Loucy (cell line): ENCODE results near the gene TMEM245.

Source experiments
- H2AFZ ChIP-seq: fragments of 200-600 bp; sonication (generic); 2 replicates; pipeline ENCODE4 v1.6.0; 2016; ENCODE audit warnings: antibody characterized with exemption, mild to moderate bottlenecking, low read length, moderate library complexity
- H3F3A ChIP-seq: fragments of 200-600 bp; 2 replicates; pipeline ENCODE4 v1.6.0; 2016; ENCODE audit warnings: antibody characterized with exemption, low read depth, mild to moderate bottlenecking
- H3K27me3 ChIP-seq: fragments of 200-600 bp; sonication (generic); 2 replicates; pipeline ENCODE4 v1.6.1; 2014; ENCODE audit warnings: low read length, mild to moderate bottlenecking; ENCODE audit not compliant: insufficient read depth, poor library complexity, severe bottlenecking
- H3K36me3 ChIP-seq: fragments of 200-600 bp; sonication (generic); 2 replicates; pipeline ENCODE4 v1.6.1; 2016; ENCODE audit warnings: low read length; ENCODE audit not compliant: insufficient read depth
- H3K4me1 ChIP-seq: fragments of 200-600 bp; sonication (generic); 2 replicates; pipeline ENCODE4 v1.5.1; 2014; ENCODE audit warnings: low read length, mild to moderate bottlenecking; ENCODE audit not compliant: insufficient read depth, poor library complexity, severe bottlenecking
- H3K4me2 ChIP-seq: fragments of 200-600 bp; sonication (generic); 2 replicates; pipeline ENCODE4 v1.6.0; 2014; ENCODE audit warnings: antibody characterized with exemption, low read length, low read depth, mild to moderate bottlenecking; ENCODE audit not compliant: poor library complexity, severe bottlenecking
- H3K4me3 ChIP-seq: fragments of 200-600 bp; sonication (generic); 2 replicates; pipeline ENCODE4 v1.5.1; 2014; ENCODE audit warnings: low read length, mild to moderate bottlenecking, mixed read lengths; ENCODE audit not compliant: poor library complexity, severe bottlenecking
- H3K79me2 ChIP-seq: fragments of 200-600 bp; sonication (generic); 2 replicates; pipeline ENCODE4 v1.6.1; 2014; ENCODE audit warnings: low read length; ENCODE audit not compliant: insufficient read depth
- H3K9ac ChIP-seq: fragments of 200-600 bp; sonication (generic); 2 replicates; pipeline ENCODE4 v1.6.0; 2014; ENCODE audit warnings: mild to moderate bottlenecking, low read depth, low read length, moderate library complexity; ENCODE audit not compliant: poor library complexity, severe bottlenecking
- H3K9me2 ChIP-seq: fragments of 200-600 bp; sonication (generic); replicated peaks from 2 replicates; pipeline ENCODE4 v1.6.1; 2016; ENCODE audit warnings: low read depth, low read length, mixed read lengths
- H3K9me3 ChIP-seq: fragments of 200-600 bp; sonication (generic); 2 replicates; pipeline ENCODE4 v1.6.1; 2014; ENCODE audit warnings: mild to moderate bottlenecking, antibody characterized with exemption, low read length, low read depth; ENCODE audit not compliant: insufficient read depth
- H4K20me1 ChIP-seq: fragments of 200-600 bp; sonication (generic); 2 replicates; pipeline ENCODE4 v1.6.0; 2014; ENCODE audit warnings: antibody characterized with exemption, low read length, mild to moderate bottlenecking; ENCODE audit not compliant: insufficient read depth, poor library complexity, severe bottlenecking
- CTCF ChIP-seq: fragments of 200-600 bp; sonication (generic); conservative IDR thresholded peaks from 2 replicates; pipeline ENCODE4 v1.5.1; 2014; ENCODE audit warnings: mild to moderate bottlenecking, antibody characterized with exemption, low read length
- EZH2phosphoT487 ChIP-seq: fragments of 200-600 bp; IDR thresholded peaks from 2 replicates; pipeline ENCODE4 v1.6.1; 2018; ENCODE audit warnings: antibody characterized with exemption, mild to moderate bottlenecking, moderate library complexity, borderline replicate concordance

The TMEM245 gene

GRCh38 chr9:109074236-109074889 is 45.4 kb downstream of the TMEM245 start:
- Histone ChIP-seq H3F3A (no peaks in the 10 kb centered on the region), H3K9me2 (no peaks in the 10 kb centered on the region), H4K20me1 (no peaks in the 10 kb centered on the region), H2AFZ (no peak overlapping the region), H3K79me2 (no peaks in the 10 kb centered on the region), H3K9ac (no peak overlapping the region), H3K9me3 (no peaks in the 10 kb centered on the region), H3K36me3 (peaks cover 72% of the 10 kb centered on the region; the same call in 1 of the 2 replicates), H3K4me1 (no peaks in the 10 kb centered on the region), H3K4me2 (no peak overlapping the region), H3K27me3 (no peaks in the 10 kb centered on the region), H3K4me3 (no peak overlapping the region)
- TF ChIP-seq CTCF, result no peak
- TF ChIP-seq EZH2phosphoT487, result no peak

GRCh38 chr9:109072821-109073435 is 46.8 kb downstream of the TMEM245 start:
- H2AFZ ChIP-seq, result no peak overlapping the region
- H3K79me2 ChIP-seq, result no peaks in the 10 kb centered on the region
- no peak overlapping the region for H3K4me2 ChIP-seq
- TF ChIP-seq CTCF (no peak), EZH2phosphoT487 (no peak)
- no peaks in the 10 kb centered on the region for H3K4me1 ChIP-seq
- H3K27me3 ChIP-seq, result no peaks in the 10 kb centered on the region
- peaks cover 70% of the 10 kb centered on the region; the same call in 1 of the 2 replicates for H3K36me3 ChIP-seq
- H4K20me1 ChIP-seq, result no peaks in the 10 kb centered on the region
- no peaks in the 10 kb centered on the region for H3F3A ChIP-seq
- H3K9me2 ChIP-seq, result no peaks in the 10 kb centered on the region
- H3K9me3 ChIP-seq, result no peaks in the 10 kb centered on the region
- no peak overlapping the region for H3K4me3 ChIP-seq
- no peak overlapping the region for H3K9ac ChIP-seq

GRCh38 chr9:109072133-109072692 is 47.5 kb downstream of the TMEM245 start:
- H3K9ac ChIP-seq, result no peak overlapping the region
- no peaks in the 10 kb centered on the region for H3K4me1 ChIP-seq
- no peaks in the 10 kb centered on the region for H3K79me2 ChIP-seq
- no peak overlapping the region for H3K4me2 ChIP-seq
- H4K20me1 ChIP-seq, result no peaks in the 10 kb centered on the region
- H3F3A ChIP-seq, result no peaks in the 10 kb centered on the region
- no peaks in the 10 kb centered on the region for H3K27me3 ChIP-seq
- no peaks in the 10 kb centered on the region for H3K9me3 ChIP-seq
- H3K9me2 ChIP-seq, result no peaks in the 10 kb centered on the region
- H2AFZ ChIP-seq, result no peak overlapping the region
- H3K36me3 ChIP-seq, result peaks cover 70% of the 10 kb centered on the region; the same call in 1 of the 2 replicates
- no peak for TF ChIP-seq CTCF
- TF ChIP-seq EZH2phosphoT487, result no peak
- no peak overlapping the region for H3K4me3 ChIP-seq
